Cerebellar nuclear complex (tissue), 1 donor: Measurements from ENCODE around the gene SDHAF1.
"Not testable (repeated sequence)": the region's sequence is repeated elsewhere in the genome, so short reads cannot be mapped to it uniquely, and the experiment has no call there.

Experiments
- DNase-seq, 2 experiments: peaks; one replicate each; lab custom pipeline; 2025; lab: John Stamatoyannopoulos, UW

The SDHAF1 gene

GRCh38 chr19:36014012-36014924 is 19.3 kb downstream of the SDHAF1 start, which contains the start of gene ALKBH6:
Gene ALKBH6, minus strand, starts transcription at chr19:36014213. Its CDS starts 816 bp downstream, at chr19:36013397.
- peak; percentile 98 to 99 for DNase-seq

- no peak for DNase-seq
Observed at GRCh38 chr19:36019061-36019670, 24.2 kb downstream of the SDHAF1 start.

- no peak for DNase-seq
Observed at GRCh38 chr19:36023432-36023831, 28.4 kb downstream of the SDHAF1 start.

- DNase-seq: no peak
Observed at GRCh38 chr19:36025541-36025940, 30.6 kb downstream of the SDHAF1 start.

- DNase-seq: no peak
Observed at GRCh38 chr19:36026091-36026876, 31.3 kb downstream of the SDHAF1 start.

GRCh38 chr19:36027696-36028095 is 32.7 kb downstream of the SDHAF1 start:
- DNase-seq: no peak

- no peak for DNase-seq
Observed at GRCh38 chr19:36028313-36029041, 33.5 kb downstream of the SDHAF1 start.

GRCh38 chr19:36030264-36031148 is 35.5 kb downstream of the SDHAF1 start:
- peak in 1 of 2 experiments; percentile 0 for DNase-seq

GRCh38 chr19:36031308-36031707 is 36.3 kb downstream of the SDHAF1 start:
- no peak for DNase-seq

GRCh38 chr19:36032251-36033104 is 37.5 kb downstream of the SDHAF1 start, which contains the start of gene CLIP3:
Gene CLIP3, minus strand, starts transcription at chr19:36032873. Its CDS starts 516 bp downstream, at chr19:36032357.
- DNase-seq: peak in 1 of 2 experiments; percentile 35

- DNase-seq: no peak
Observed at GRCh38 chr19:36040495-36040894, 45.5 kb downstream of the SDHAF1 start.

GRCh38 chr19:36041092-36041491 is 46.1 kb downstream of the SDHAF1 start:
- DNase-seq: not testable (repeated sequence)

GRCh38 chr19:36041831-36042230 is 46.8 kb downstream of the SDHAF1 start:
- no peak for DNase-seq

- no peak for DNase-seq
Observed at GRCh38 chr19:36043952-36044351, 49.0 kb downstream of the SDHAF1 start.
